22Rv1 (cell line): Measurements from ENCODE around the gene ZNF93.
"Not testable (repeated sequence)": the region's sequence is repeated elsewhere in the genome, so short reads cannot be mapped to it uniquely, and the experiment has no call there.

ENCODE experiments used
- H3K27ac ChIP-seq: fragments of 450-650 bp; 2 replicates; pipeline ENCODE4 v1.5.1; 2017
- ZFX ChIP-seq: fragments of 450-650 bp; IDR thresholded peaks from 2 replicates; pipeline ENCODE4 v1.6.1; 2017; ENCODE audit warnings: antibody characterized with exemption, borderline replicate concordance
- TF ChIP-seq, protein P1 (sequence below): fragments of 450-650 bp; IDR thresholded peaks from 2 replicates; pipeline ENCODE4 v1.5.1; 2017; ENCODE audit warnings: mild to moderate bottlenecking

ZNF93 gene

GRCh38 chr19:19900729-19901444 lies at the start of gene ZNF93:
ZNF93 (plus strand) TSS chr19:19900946; CDS start chr19:19901089, 143 bp downstream.
- TF ChIP-seq, protein P1, sequence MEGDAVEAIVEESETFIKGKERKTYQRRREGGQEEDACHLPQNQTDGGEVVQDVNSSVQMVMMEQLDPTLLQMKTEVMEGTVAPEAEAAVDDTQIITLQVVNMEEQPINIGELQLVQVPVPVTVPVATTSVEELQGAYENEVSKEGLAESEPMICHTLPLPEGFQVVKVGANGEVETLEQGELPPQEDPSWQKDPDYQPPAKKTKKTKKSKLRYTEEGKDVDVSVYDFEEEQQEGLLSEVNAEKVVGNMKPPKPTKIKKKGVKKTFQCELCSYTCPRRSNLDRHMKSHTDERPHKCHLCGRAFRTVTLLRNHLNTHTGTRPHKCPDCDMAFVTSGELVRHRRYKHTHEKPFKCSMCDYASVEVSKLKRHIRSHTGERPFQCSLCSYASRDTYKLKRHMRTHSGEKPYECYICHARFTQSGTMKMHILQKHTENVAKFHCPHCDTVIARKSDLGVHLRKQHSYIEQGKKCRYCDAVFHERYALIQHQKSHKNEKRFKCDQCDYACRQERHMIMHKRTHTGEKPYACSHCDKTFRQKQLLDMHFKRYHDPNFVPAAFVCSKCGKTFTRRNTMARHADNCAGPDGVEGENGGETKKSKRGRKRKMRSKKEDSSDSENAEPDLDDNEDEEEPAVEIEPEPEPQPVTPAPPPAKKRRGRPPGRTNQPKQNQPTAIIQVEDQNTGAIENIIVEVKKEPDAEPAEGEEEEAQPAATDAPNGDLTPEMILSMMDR, result no peak
- H3K27ac ChIP-seq, result peak within 1 kb of the TSS; percentile 93

- H3K27ac ChIP-seq, result not testable (repeated sequence)
Measured at GRCh38 chr19:19851740-19852139, 49.0 kb upstream of the ZNF93 start.

- TF ChIP-seq, protein P1, result no peak
- TF ChIP-seq ZFX, result no peak
- H3K27ac ChIP-seq, result no peak overlapping the region
Measured at GRCh38 chr19:19858751-19859150, 42.0 kb upstream of the ZNF93 start.

DNA sequence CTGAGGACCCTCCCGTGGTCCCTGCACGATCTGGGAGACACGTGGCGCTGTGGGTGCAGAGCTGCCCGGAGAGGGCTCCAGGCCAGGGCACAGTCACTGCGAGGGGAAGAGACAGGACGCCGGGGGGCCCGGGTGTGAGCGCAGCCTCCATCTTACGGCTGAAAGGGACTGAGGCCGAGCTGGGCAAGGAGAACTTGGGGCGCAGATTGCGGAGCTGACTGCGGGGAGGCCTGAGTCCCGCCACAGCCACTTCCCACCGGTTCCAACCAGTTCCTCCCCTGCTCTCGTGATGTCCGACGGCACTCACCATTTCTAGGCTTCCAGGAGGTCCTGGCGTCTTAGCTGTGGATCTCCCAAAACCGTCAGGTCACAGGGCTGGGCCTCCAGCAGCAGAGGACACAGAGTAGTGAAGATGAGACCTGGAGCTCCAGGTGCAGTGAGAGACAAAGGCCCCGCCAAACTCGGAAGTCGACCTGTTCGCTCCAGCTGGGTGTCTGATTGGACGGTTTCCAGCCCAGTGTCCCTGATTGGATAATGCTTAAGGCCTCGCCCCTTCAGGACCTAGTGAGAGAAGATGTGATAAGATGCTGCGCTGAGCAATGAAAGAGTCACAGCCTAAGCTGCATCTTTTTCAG lies 39.9 kb upstream of the ZNF93 start:
- TF ChIP-seq, protein P1, result no peak
- TF ChIP-seq ZFX, result no peak
- H3K27ac ChIP-seq, result no peak overlapping the region

GRCh38 chr19:19865750-19866610 lies 34.8 kb upstream of the ZNF93 start, which contains the start of gene ZNF253:
ZNF253 (plus strand) TSS chr19:19865882; CDS start chr19:19865997, 115 bp downstream.
- TF ChIP-seq, protein P1, result no peak
- no peak for TF ChIP-seq ZFX
- peak within 1 kb of the TSS; percentile 98 for H3K27ac ChIP-seq

GRCh38 chr19:19866611-19867248 lies 34.0 kb upstream of the ZNF93 start:
- peak overlapping the region; percentile 98 for H3K27ac ChIP-seq

DNA sequence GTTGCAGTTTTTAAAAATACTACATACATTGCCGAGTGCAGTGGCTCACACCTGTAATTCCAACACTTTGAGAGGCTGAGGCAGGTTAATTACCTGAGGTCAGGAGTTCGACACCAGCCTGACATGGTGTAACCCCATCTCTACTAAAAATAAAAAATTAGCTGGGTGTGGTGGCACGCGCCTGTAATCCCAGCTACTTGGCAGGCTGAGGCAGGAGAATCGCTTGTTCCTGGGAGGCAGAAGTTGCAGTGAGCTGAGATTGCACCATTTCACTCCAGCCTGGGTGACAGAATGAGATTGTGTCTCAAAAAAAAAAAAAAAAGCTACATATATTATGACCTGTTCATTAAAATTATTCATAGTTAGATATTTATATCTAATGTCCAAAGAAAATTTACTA lies 30.7 kb upstream of the ZNF93 start:
- not testable (repeated sequence) for H3K27ac ChIP-seq

More at GRCh38 chr19:19866611-19867248, 34.0 kb upstream of the ZNF93 start:
- no peak for TF ChIP-seq ZFX
- TF ChIP-seq, protein P1, result no peak

- TF ChIP-seq, protein P1, result no peak
- no peak for TF ChIP-seq ZFX
- H3K27ac ChIP-seq, result no peak overlapping the region
Measured at GRCh38 chr19:19871932-19872331, 28.8 kb upstream of the ZNF93 start.
